Keratinocyte (primary cell): ENCODE results near the gene STK4. TPM values are rescaled to one million over a fixed set of nuclear protein-coding genes. Genes with fewer than 3 reads are reported as not detected.

Source experiments
- DNase-seq: peaks from one replicate; pipeline ENCODE4 v3.0.0-alpha.2; 2011; ENCODE audit warnings: low read depth, missing footprints, low spot score
- FAIRE-seq: peaks from 2 replicates; lab custom pipeline; 2011; peaks lifted over from hg19 to GRCh38; lab: Jason Lieb, UNC
- H2AFZ ChIP-seq: 2 replicates; pipeline ENCODE4 v1.6.0; 2012; ENCODE audit warnings: low read length, control low read depth, inconsistent platforms; ENCODE audit not compliant: control insufficient read depth
- H3K27ac ChIP-seq: 2 replicates; pipeline ENCODE4 v1.5.1; 2011; ENCODE audit warnings: low read length; ENCODE audit not compliant: control insufficient read depth, insufficient read depth
- H3K27me3 ChIP-seq: 3 replicates; pipeline ENCODE4 v1.6.0; 2011; ENCODE audit warnings: low read length; ENCODE audit not compliant: control insufficient read depth, insufficient read depth; ENCODE audit errors: extremely low read depth
- H3K36me3 ChIP-seq, 2 experiments: 2 replicates in 1 of 2; 3 replicates in 1 of 2; pipeline ENCODE4 v1.5.1; 2011; ENCODE audit warnings: low read length in 2 of 2, mild to moderate bottlenecking in 1 of 2; ENCODE audit not compliant: control insufficient read depth in 2 of 2, insufficient read depth in 2 of 2; ENCODE audit errors: extremely low read depth in 1 of 2
- H3K4me1 ChIP-seq: 3 replicates; pipeline ENCODE4 v1.5.1; 2011; ENCODE audit warnings: low read length; ENCODE audit not compliant: control insufficient read depth, insufficient read depth; ENCODE audit errors: extremely low read depth
- H3K4me2 ChIP-seq: 3 replicates; pipeline ENCODE4 v1.6.0; 2011; ENCODE audit warnings: low read depth, low read length; ENCODE audit not compliant: control insufficient read depth, insufficient read depth; ENCODE audit errors: extremely low read depth
- H3K4me3 ChIP-seq, 3 experiments: fragments of 200-600 bp in 1 of 3; sonication (generic) in 1 of 3; 2 replicates in 2 of 3; 3 replicates in 1 of 3; pipeline ENCODE4 v1.5.1; 2011 to 2016; ENCODE audit warnings: low read length in 3 of 3, mild to moderate bottlenecking in 3 of 3, control low read depth in 2 of 3, inconsistent platforms in 1 of 3, low read depth in 1 of 3, mixed read lengths in 1 of 3, mixed run types in 1 of 3, moderate library complexity in 1 of 3; ENCODE audit not compliant: control insufficient read depth in 2 of 3, insufficient read depth in 2 of 3; ENCODE audit errors: extremely low read depth in 1 of 3
- H3K79me2 ChIP-seq: 2 replicates; pipeline ENCODE4 v1.6.0; 2012; ENCODE audit warnings: low read length; ENCODE audit not compliant: control insufficient read depth, insufficient read depth
- H3K9ac ChIP-seq: 3 replicates; pipeline ENCODE4 v1.6.0; 2011; ENCODE audit warnings: low read length; ENCODE audit not compliant: control insufficient read depth, insufficient read depth; ENCODE audit errors: extremely low read depth
- H3K9me1 ChIP-seq: 3 replicates; pipeline ENCODE4 v1.6.0; 2011; ENCODE audit warnings: low read length; ENCODE audit not compliant: control insufficient read depth, insufficient read depth; ENCODE audit errors: extremely low read depth
- H3K9me3 ChIP-seq: 2 replicates; pipeline ENCODE4 v1.5.1; 2012; ENCODE audit warnings: low read depth, low read length; ENCODE audit not compliant: control insufficient read depth
- H4K20me1 ChIP-seq: 3 replicates; pipeline ENCODE4 v1.6.0; 2011; ENCODE audit warnings: low read length; ENCODE audit not compliant: control insufficient read depth, insufficient read depth; ENCODE audit errors: extremely low read depth
- EZH2 ChIP-seq: IDR thresholded peaks from one replicate; pipeline ENCODE4 v1.6.1; 2012; ENCODE audit warnings: inconsistent platforms, mild to moderate bottlenecking, low read length, moderate library complexity
- dilution Hi-C: fragments of 300-500 bp; cut with MboI; formaldehyde crosslinking; loops from one replicate; pipeline ENCODE4 v1.7.0; 2020; ENCODE audit warnings: low sequenced_read_pairs; ENCODE audit not compliant: extremely low pct_ligation_motif_present
- polyA plus RNA-seq, 5 experiments: library from polyadenylated mRNA; depleted of rRNA in 3 of 5; stranded (reverse) in 3 of 5; stranded (forward) in 1 of 5; unstranded in 1 of 5; fragments of >200 nt; gene quantifications; 1 replicate in 1 of 5; 2 replicates in 3 of 5; 3 replicates in 1 of 5; pipeline versions ENCODE4 v1.2.1 to v1.2.3, GENCODE V29; 2011 to 2012; ENCODE audit warnings: missing spikeins in 2 of 5, low read depth in 1 of 5, low replicate concordance in 1 of 5
- TF ChIP-seq, protein P1 (sequence below), 3 experiments: IDR thresholded peaks in 1 of 3; conservative IDR thresholded peaks in 1 of 3; optimal IDR thresholded peaks in 1 of 3; 2 replicates in 2 of 3; 3 replicates in 1 of 3; pipeline versions ENCODE3 to v1.5.1; 2011; ENCODE audit warnings: low read length in 3 of 3, mild to moderate bottlenecking in 3 of 3, moderate library complexity in 2 of 3, control low read depth in 1 of 3, inconsistent platforms in 1 of 3; ENCODE audit not compliant: insufficient read depth in 2 of 3; ENCODE audit errors: extremely low read depth in 1 of 3

STK4 gene
- polyA plus RNA-seq, 1 donor (not counting 4 experiments of a cell fraction or from before 2014, with no cell fraction given): 30.5 TPM

DNA sequence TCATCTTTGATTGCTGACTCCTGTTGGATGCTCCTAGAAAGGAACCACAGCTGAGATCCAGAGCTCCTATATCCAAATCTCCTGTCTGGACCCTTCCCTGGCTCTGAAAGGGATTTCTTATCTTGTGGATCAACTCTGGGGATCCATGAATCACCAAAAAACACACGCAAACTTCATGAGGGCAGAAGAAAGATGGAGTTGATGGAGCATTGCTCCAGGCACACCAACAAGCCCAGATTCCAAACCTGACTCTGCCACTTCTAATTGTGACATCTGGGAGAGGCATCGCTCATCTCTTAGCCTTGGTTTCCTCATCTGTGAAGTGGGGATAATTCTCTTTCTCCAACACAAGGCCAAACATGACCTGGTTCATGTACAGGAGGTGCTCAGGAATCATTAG is 127.9 kb downstream of the STK4 start:
- no peaks in the 10 kb centered on the region for H3K9me1 ChIP-seq
- H3K4me2 ChIP-seq: no peak overlapping the region
- H3K27ac ChIP-seq: no peak overlapping the region
- TF ChIP-seq, protein P1, sequence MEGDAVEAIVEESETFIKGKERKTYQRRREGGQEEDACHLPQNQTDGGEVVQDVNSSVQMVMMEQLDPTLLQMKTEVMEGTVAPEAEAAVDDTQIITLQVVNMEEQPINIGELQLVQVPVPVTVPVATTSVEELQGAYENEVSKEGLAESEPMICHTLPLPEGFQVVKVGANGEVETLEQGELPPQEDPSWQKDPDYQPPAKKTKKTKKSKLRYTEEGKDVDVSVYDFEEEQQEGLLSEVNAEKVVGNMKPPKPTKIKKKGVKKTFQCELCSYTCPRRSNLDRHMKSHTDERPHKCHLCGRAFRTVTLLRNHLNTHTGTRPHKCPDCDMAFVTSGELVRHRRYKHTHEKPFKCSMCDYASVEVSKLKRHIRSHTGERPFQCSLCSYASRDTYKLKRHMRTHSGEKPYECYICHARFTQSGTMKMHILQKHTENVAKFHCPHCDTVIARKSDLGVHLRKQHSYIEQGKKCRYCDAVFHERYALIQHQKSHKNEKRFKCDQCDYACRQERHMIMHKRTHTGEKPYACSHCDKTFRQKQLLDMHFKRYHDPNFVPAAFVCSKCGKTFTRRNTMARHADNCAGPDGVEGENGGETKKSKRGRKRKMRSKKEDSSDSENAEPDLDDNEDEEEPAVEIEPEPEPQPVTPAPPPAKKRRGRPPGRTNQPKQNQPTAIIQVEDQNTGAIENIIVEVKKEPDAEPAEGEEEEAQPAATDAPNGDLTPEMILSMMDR (optimal IDR thresholded peaks at IDR 0.05 in 1 of 3, IDR thresholded peaks at IDR 0.05 in 1 of 3, conservative IDR thresholded peaks at IDR 0.05 in 1 of 3; ENCODE audit: extremely low read depth in 1 of 3, insufficient read depth in 2 of 3, low read length in 3 of 3): no peak
- TF ChIP-seq EZH2: no peak
- no peaks in the 10 kb centered on the region for H3K4me1 ChIP-seq
- FAIRE-seq: no peak
- no peaks in the 10 kb centered on the region for H4K20me1 ChIP-seq
- no peak for DNase-seq
- H3K4me3 ChIP-seq: no peak overlapping the region
- H3K36me3 ChIP-seq: no peaks in the 10 kb centered on the region
- H2AFZ ChIP-seq: no peak overlapping the region
- dilution Hi-C loops: no loop called here
- no peak overlapping the region for H3K9ac ChIP-seq
- no peaks in the 10 kb centered on the region for H3K27me3 ChIP-seq
- no peaks in the 10 kb centered on the region for H3K9me3 ChIP-seq
- no peaks in the 10 kb centered on the region for H3K79me2 ChIP-seq

DNA sequence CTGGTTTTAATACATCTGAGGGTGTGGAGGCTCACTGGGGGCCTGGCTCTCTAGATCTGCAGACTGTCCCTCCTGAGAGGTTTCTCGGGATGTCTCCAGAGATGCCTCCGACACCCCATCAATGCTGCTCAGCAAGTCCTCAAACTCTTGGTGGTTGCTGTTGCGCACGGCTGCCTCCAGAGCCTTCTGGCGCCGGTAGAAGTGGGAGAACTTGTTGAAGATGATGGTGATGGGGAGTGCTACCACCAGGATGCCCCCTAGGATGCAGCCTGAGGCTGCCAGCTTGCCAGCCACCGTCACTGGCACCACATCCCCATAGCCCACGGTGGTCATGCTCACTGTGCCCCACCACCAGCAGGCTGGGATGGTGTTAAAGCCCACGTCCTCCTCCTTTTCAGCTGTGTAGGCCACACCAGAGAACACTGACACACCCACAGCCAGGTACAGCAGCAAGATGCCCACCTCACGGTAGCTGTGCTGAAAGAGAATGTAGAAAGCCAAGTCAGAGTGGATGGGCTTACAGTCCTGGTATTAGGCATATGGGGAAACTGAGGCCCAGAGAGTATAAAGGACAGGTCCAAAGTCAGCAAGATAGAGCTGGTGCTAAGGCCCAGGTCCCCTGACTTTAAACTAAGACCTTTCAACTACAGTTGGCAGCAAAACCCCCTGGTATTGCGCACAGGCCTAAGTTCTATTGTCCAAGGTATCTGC is 128.7 kb downstream of the STK4 start:
- Histone ChIP-seq H3K4me1 (no peaks in the 10 kb centered on the region), H3K27ac (no peak overlapping the region), H3K4me2 (no peak overlapping the region), H3K79me2 (no peaks in the 10 kb centered on the region), H4K20me1 (no peaks in the 10 kb centered on the region), H3K36me3 (no peaks in the 10 kb centered on the region), H3K27me3 (no peaks in the 10 kb centered on the region), H3K9me1 (no peaks in the 10 kb centered on the region), H3K4me3 (no peak overlapping the region), H3K9me3 (no peaks in the 10 kb centered on the region), H2AFZ (no peak overlapping the region), H3K9ac (no peak overlapping the region)
- TF ChIP-seq EZH2: no peak
- DNase-seq (no peak), FAIRE-seq (no peak)
- dilution Hi-C loops: no loop called here
